H7 (cell line): ENCODE data around the gene C2orf76. TPM values are rescaled to one million over a fixed set of nuclear protein-coding genes. Genes with fewer than 3 reads are reported as not detected.
A peak's percentile ranks its signal among the peaks of the same experiment; 100 is the strongest.

Experiments used
- DNase-seq: peaks from one replicate; pipeline ENCODE4 v3.0.0; 2012
- H3K27me3 ChIP-seq: 2 replicates; pipeline ENCODE4 v1.6.0; 2011; ENCODE audit warnings: mild to moderate bottlenecking, low read length; ENCODE audit not compliant: control insufficient read depth, insufficient read depth
- H3K36me3 ChIP-seq: replicated peaks from 2 replicates; pipeline ENCODE4 v1.5.1; 2011; ENCODE audit warnings: low read length; ENCODE audit not compliant: control insufficient read depth, insufficient read depth
- H3K4me3 ChIP-seq: 2 replicates; pipeline ENCODE4 v1.5.1; 2011; ENCODE audit warnings: low read depth, mild to moderate bottlenecking, control low read depth, low read length, moderate library complexity; ENCODE audit not compliant: insufficient read depth
- total RNA-seq: library from RNA; depleted of rRNA; stranded (reverse); fragments of >200 nt; shearing (Covaris generic); gene quantifications from 2 replicates; pipeline ENCODE4 v1.2.3, GENCODE V29; 2014

Gene C2orf76
- total RNA-seq, 1 experiment from 2014 or later, result 11.0 TPM

GRCh38 chr2:119367472-119368099 lies 952 bp upstream of the C2orf76 start:
- H3K27me3 ChIP-seq, result no peaks in the 10 kb centered on the region
- H3K36me3 ChIP-seq, result peaks cover 28% of the 10 kb centered on the region
- H3K4me3 ChIP-seq, result peak overlapping the region; percentile 92
- peak; percentile 92 for DNase-seq

GRCh38 chr2:119366161-119366648 lies 429 bp downstream of the C2orf76 start:
- peak overlapping the region; percentile 92 for H3K4me3 ChIP-seq
- H3K27me3 ChIP-seq, result no peaks in the 10 kb centered on the region
- H3K36me3 ChIP-seq, result peaks cover 15% of the 10 kb centered on the region
- no peak for DNase-seq

GRCh38 chr2:119365436-119365835 lies 1.2 kb downstream of the C2orf76 start:
- Histone ChIP-seq H3K4me3 (peak overlapping the region; percentile 92), H3K36me3 (peaks cover 8% of the 10 kb centered on the region), H3K27me3 (no peaks in the 10 kb centered on the region)
- DNase-seq, result no peak

GRCh38 chr2:119364798-119365197 lies 1.8 kb downstream of the C2orf76 start:
- H3K36me3 ChIP-seq, result peaks cover 7% of the 10 kb centered on the region
- H3K4me3 ChIP-seq, result no peak overlapping the region
- no peak for DNase-seq

GRCh38 chr2:119360423-119360966 lies 6.1 kb downstream of the C2orf76 start:
- no peaks in the 10 kb centered on the region for H3K27me3 ChIP-seq
- DNase-seq, result no peak
- no peak overlapping the region for H3K4me3 ChIP-seq
- no peaks in the 10 kb centered on the region for H3K36me3 ChIP-seq

More at GRCh38 chr2:119364798-119365197, 1.8 kb downstream of the C2orf76 start:
- no peaks in the 10 kb centered on the region for H3K27me3 ChIP-seq

- no peaks in the 10 kb centered on the region for H3K36me3 ChIP-seq
- H3K4me3 ChIP-seq, result no peak overlapping the region
- DNase-seq, result no peak
- no peaks in the 10 kb centered on the region for H3K27me3 ChIP-seq
Observed at GRCh38 chr2:119359774-119360173, 6.9 kb downstream of the C2orf76 start.

- Histone ChIP-seq H3K36me3 (no peaks in the 10 kb centered on the region), H3K27me3 (no peaks in the 10 kb centered on the region), H3K4me3 (no peak overlapping the region)
- no peak for DNase-seq
Observed at GRCh38 chr2:119354860-119355259, 11.8 kb downstream of the C2orf76 start.

GRCh38 chr2:119352357-119352756 lies 14.3 kb downstream of the C2orf76 start:
- no peak for DNase-seq
- no peaks in the 10 kb centered on the region for H3K36me3 ChIP-seq
- no peaks in the 10 kb centered on the region for H3K27me3 ChIP-seq
- H3K4me3 ChIP-seq, result no peak overlapping the region

- H3K36me3 ChIP-seq, result no peaks in the 10 kb centered on the region
- DNase-seq, result peak; percentile 47
- no peaks in the 10 kb centered on the region for H3K27me3 ChIP-seq
- no peak overlapping the region for H3K4me3 ChIP-seq
Observed at GRCh38 chr2:119350311-119350998, 16.2 kb downstream of the C2orf76 start.

- H3K36me3 ChIP-seq, result no peaks in the 10 kb centered on the region
- DNase-seq, result no peak
- H3K4me3 ChIP-seq, result no peak overlapping the region
- H3K27me3 ChIP-seq, result no peaks in the 10 kb centered on the region
Observed at GRCh38 chr2:119349289-119349688, 17.3 kb downstream of the C2orf76 start.

GRCh38 chr2:119341684-119342083 lies 24.9 kb downstream of the C2orf76 start:
- Histone ChIP-seq H3K27me3 (no peaks in the 10 kb centered on the region), H3K4me3 (no peak overlapping the region), H3K36me3 (no peaks in the 10 kb centered on the region)
- no peak for DNase-seq

GRCh38 chr2:119339562-119339923 lies 27.1 kb downstream of the C2orf76 start:
- H3K4me3 ChIP-seq, result no peak overlapping the region
- H3K27me3 ChIP-seq, result no peaks in the 10 kb centered on the region
- no peaks in the 10 kb centered on the region for H3K36me3 ChIP-seq
- DNase-seq, result no peak

- Histone ChIP-seq H3K27me3 (no peaks in the 10 kb centered on the region), H3K4me3 (no peak overlapping the region)
- DNase-seq, result no peak
Observed at GRCh38 chr2:119338826-119339561, 27.6 kb downstream of the C2orf76 start.

GRCh38 chr2:119338272-119338671 lies 28.4 kb downstream of the C2orf76 start:
- Histone ChIP-seq H3K27me3 (no peaks in the 10 kb centered on the region), H3K4me3 (no peak overlapping the region), H3K36me3 (no peaks in the 10 kb centered on the region)
- no peak for DNase-seq

More at GRCh38 chr2:119338826-119339561, 27.6 kb downstream of the C2orf76 start:
- no peaks in the 10 kb centered on the region for H3K36me3 ChIP-seq
